Activated T-cell treated with anti-CD3 and anti-CD28 coated beads, Interleukin-2, amount 50 U/mL, for 4 hours (primary cell): ENCODE data around the gene UQCRC1. TPM values are rescaled to one million over a fixed set of nuclear protein-coding genes. Genes with fewer than 3 reads are reported as not detected.

Experiments
- ATAC-seq, 2 donors: fragments of 200-7000 bp; cut with Tn5 transposase; one replicate each; pipeline ENCODE4 v1.10.0; 2021
- DNase-seq: peaks from one replicate; pipeline ENCODE4 v3.0.0-alpha.2; 2020
- H3K27me3 Mint-ChIP-seq: one replicate; pipeline ENCODE4 v1.8.0; 2021; ENCODE audit warnings: low read depth, mixed read lengths
- H3K36me3 Mint-ChIP-seq: one replicate; pipeline ENCODE4 v1.8.0; 2022; ENCODE audit warnings: mixed read lengths; ENCODE audit not compliant: insufficient read depth
- H3K4me1 Mint-ChIP-seq: one replicate; pipeline ENCODE4 v1.8.0; 2021; ENCODE audit warnings: low read depth, mixed read lengths
- H3K4me3 Mint-ChIP-seq: one replicate; pipeline ENCODE4 v1.8.0; 2021; ENCODE audit warnings: mild to moderate bottlenecking, moderate library complexity, mixed read lengths
- H3K9me3 Mint-ChIP-seq: one replicate; pipeline ENCODE4 v1.8.0; 2021; ENCODE audit warnings: mixed read lengths
- total RNA-seq, 3 donors: library from RNA; stranded (reverse); gene quantifications; one replicate each; pipeline ENCODE4 v1.2.1, GENCODE V29; 2021

The UQCRC1 gene
- total RNA-seq, 3 donors from 2014 or later, result 178 to 200 (median 193) TPM

DNA sequence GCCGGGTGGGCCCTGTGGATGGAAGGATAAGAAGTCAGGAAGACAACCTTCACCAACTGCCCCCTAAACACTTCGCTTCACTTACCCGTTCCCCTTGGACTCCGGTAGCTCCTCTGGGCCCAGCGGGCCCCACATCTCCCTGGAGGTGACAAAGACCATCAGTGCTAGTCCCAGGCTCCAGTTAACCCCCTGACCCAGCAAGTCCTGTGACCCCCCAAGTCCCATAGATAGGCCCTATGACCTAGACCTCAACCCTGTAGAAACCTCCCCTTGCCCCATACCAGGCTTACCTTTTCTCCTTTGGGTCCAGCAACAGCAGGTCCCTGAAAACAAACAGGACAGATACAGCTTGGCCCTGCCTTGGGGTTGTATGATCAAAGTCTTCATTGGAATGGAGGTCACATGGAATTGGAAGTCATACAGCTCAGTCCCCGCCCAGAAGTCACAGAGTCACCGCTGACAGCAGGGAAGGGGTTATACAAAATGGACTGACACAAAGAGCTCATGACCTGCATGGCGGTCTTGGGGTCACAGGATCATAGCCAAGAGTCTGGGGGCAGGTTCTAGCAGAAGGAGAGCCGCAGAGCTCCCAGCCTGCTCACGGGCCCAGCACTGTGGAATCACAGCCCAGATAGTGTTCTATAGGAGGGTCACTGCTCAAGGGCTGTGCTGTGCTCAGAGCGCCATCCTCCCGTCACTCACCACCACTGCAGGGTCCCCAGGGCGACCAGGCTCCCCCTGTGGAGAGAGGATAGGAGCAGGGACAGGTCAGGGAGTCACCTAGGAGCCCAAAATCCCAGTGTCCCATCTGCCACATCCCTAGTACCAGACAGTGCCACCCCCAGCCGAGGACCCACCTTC is 27.6 kb downstream of the UQCRC1 start:
- Mint-ChIP-seq H3K4me1 (no peaks in the 10 kb centered on the region), H3K4me3 (no peak overlapping the region), H3K36me3 (no peaks in the 10 kb centered on the region), H3K27me3 (no peaks in the 10 kb centered on the region), H3K9me3 (no peaks in the 10 kb centered on the region)
- DNase-seq, result no peak
- ATAC-seq, result no peak

DNA sequence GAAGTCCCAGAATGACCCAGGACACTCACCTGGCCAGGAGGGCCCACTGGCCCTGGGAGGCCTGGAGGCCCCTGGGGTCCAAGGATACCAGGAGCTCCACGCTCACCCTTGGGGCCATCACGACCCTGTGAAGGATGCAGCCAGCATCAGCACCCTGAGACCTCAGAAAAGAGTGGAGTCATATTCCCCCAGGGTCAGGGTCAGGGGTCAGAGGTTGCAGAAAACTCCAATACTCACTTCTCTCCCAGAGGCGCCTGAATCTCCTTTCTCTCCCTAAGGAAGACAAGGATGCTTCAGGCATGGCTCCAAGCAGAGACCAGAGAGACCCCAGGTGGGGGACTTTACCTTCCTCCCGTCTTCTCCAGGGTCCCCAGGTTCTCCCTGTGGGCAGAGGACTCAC is 32.8 kb downstream of the UQCRC1 start:
- no peak overlapping the region for H3K4me3 Mint-ChIP-seq
- H3K4me1 Mint-ChIP-seq, result no peaks in the 10 kb centered on the region
- ATAC-seq (no peak), DNase-seq (no peak)
- H3K27me3 Mint-ChIP-seq, result no peaks in the 10 kb centered on the region
- no peaks in the 10 kb centered on the region for H3K9me3 Mint-ChIP-seq
- H3K36me3 Mint-ChIP-seq, result no peaks in the 10 kb centered on the region

DNA sequence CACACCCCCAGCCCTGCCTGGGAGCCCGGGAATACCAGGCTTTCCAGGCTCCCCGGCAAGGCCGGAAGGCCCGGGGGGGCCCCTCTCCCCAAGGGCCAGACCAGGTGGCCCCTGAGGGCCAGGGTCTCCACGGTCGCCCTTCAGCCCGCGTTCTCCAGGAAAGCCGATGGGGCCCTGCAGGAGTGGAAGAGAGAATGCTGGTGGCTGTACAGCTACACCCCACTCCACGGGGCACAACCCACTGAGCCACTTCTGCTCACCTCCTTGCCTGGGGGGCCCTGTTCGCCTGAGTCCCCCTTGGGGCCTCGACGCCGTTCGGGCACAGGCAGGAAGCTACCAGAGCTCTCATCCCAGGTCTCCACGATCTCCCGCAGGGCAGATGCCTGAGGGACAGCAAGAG is 34.1 kb downstream of the UQCRC1 start:
- DNase-seq (no peak), ATAC-seq (no peak)
- no peak overlapping the region for H3K4me3 Mint-ChIP-seq
- no peaks in the 10 kb centered on the region for H3K4me1 Mint-ChIP-seq
- no peaks in the 10 kb centered on the region for H3K36me3 Mint-ChIP-seq
- H3K27me3 Mint-ChIP-seq, result no peaks in the 10 kb centered on the region
- no peaks in the 10 kb centered on the region for H3K9me3 Mint-ChIP-seq

DNA sequence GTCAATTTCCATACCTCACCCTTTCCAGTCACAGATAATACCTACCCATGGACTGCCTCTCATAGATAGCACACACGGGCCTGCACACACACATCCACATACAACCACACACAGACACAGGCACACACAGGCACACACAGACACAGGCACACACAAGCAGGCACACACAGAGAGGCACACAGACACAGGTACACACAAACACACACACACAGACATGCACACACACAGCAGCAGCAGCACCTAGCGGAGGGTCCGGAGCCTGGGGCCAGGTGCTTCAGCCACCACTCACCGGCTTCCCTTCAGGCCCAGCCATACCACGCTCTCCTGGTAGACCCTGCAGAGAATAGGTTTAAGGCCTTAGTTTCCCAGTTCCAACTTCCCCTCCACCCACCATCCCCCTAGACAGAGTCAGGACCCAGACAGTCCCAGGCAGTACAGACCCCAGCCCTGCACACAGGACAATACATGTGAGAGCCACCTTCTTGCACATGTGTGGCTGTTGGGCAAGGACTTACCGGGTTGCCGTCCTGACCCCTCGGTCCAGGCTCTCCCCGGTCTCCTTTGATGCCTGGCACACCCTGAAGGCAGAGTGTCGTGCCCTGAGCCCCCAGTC is 35.4 kb downstream of the UQCRC1 start:
- Mint-ChIP-seq H3K36me3 (no peaks in the 10 kb centered on the region), H3K4me3 (no peak overlapping the region), H3K4me1 (no peaks in the 10 kb centered on the region), H3K27me3 (no peaks in the 10 kb centered on the region), H3K9me3 (no peaks in the 10 kb centered on the region)
- ATAC-seq, result no peak
- no peak for DNase-seq

DNA sequence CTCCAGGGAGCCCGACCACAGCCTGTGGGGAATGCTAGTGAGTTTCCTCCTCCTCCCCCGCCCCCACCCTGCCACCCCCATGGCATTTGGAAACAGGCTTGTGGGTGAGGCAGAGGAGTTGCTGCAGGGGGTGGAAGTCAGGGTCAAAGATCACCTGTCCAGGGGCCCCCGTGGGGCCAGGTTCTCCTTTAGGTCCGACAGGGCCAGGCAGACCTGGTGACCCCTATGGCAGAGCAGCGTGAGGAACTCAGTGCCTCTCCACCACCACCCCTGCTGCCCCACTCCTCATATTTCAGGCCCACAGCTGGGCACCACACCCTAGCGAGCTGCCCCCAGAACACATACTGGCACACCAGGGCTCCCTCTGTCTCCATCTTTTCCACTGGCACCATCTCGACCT is 36.9 kb downstream of the UQCRC1 start:
- ATAC-seq (no peak), DNase-seq (no peak)
- no peaks in the 10 kb centered on the region for H3K36me3 Mint-ChIP-seq
- no peaks in the 10 kb centered on the region for H3K27me3 Mint-ChIP-seq
- no peaks in the 10 kb centered on the region for H3K4me1 Mint-ChIP-seq
- no peaks in the 10 kb centered on the region for H3K9me3 Mint-ChIP-seq
- no peak overlapping the region for H3K4me3 Mint-ChIP-seq

DNA sequence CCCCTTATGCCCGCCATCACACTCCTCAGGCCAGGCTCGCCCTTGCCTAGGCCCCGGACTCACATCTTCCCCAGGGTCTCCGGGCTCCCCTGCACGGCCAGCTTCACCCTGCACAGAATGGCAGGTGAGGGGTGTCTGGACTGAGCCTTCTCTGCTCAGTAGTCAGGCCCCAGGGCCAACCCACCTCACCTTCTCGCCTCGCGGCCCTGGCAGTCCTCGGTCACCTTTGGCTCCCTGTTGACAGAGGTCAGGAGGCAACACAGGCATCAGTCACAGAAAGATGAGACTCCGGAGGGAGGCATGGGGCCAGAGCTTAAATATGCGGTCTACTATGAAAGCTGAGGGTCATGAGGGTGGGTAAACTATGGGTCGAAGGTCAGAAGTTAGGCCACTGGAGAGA is 37.5 kb downstream of the UQCRC1 start:
- Mint-ChIP-seq H3K36me3 (no peaks in the 10 kb centered on the region), H3K27me3 (no peaks in the 10 kb centered on the region), H3K9me3 (no peaks in the 10 kb centered on the region), H3K4me1 (no peaks in the 10 kb centered on the region), H3K4me3 (no peak overlapping the region)
- DNase-seq, result no peak
- no peak for ATAC-seq

DNA sequence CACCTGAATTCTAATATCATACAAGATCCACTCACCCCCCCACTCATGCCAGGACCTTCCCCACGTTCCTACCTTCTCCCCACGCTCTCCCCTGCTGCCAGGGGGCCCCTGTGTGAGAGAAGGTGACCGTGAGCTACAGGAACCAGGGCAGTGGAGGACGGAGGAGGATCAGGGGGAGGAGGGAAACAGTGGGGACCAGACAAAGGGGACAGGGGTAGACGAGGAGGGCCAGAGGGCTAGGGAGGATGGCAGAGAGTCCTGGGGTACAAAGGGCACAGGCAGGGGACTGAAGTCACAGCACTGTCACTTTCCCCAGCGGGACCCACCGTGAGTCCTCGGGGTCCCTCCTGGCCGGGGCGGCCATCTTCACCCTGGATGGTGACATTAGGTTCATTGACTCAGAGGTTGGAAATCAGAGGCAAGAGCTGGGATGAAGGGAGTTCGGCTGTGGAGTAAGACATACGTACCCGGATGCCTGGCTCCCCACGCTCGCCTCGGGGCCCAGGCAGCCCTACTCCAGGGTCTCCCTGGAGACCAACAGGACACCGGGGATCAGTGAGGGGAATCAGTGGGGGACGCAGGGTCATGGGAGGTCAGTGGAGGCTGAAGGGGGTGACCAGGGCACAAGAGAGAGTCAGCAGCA is 39.5 kb downstream of the UQCRC1 start:
- ATAC-seq (no peak), DNase-seq (no peak)
- no peak overlapping the region for H3K4me3 Mint-ChIP-seq
- peaks cover 2% of the 10 kb centered on the region for H3K4me1 Mint-ChIP-seq
- no peaks in the 10 kb centered on the region for H3K27me3 Mint-ChIP-seq
- H3K9me3 Mint-ChIP-seq, result no peaks in the 10 kb centered on the region
- no peaks in the 10 kb centered on the region for H3K36me3 Mint-ChIP-seq

DNA sequence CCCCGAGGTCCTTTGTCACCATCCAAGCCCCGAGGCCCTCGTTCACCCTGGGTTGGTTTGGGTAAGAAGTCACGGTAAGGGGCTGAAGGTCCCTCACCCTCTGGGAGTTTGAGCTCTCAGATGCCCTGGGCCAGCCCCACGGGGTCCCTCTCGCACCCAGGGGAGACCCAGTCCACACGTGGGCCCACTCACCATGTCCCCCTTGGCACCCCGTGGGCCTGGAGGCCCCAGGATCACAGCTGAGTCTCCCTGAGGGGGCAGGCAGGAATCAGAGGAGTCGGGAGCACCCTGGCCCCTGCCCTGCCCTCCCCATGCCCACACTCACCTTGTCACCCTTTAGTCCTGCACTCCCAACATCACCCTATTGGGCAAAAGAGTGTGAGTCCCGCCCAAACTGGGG is 40.0 kb downstream of the UQCRC1 start:
- Mint-ChIP-seq H3K27me3 (no peaks in the 10 kb centered on the region), H3K4me3 (no peak overlapping the region), H3K36me3 (no peaks in the 10 kb centered on the region), H3K9me3 (no peaks in the 10 kb centered on the region), H3K4me1 (peaks cover 2% of the 10 kb centered on the region)
- DNase-seq (no peak), ATAC-seq (no peak)

DNA sequence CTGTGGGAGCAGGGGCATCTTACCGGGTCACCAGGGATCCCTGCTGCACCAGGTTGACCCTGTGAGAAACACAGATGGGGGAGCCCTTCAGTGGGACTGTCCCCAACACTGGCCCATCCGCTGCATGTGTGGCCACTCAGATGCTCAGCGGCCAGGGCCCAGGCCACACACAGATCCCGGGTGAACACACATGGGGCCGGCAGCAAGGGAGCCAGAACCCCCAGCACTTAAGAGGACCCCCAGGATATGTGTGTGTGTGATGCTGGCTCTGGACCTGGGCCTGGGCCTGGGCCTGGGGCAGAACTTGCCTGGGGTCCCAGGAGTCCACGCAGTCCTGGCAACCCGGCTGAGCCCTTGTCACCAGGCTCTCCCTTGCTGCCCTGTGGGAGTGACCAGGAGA is 41.0 kb downstream of the UQCRC1 start:
- DNase-seq, result no peak
- no peak for ATAC-seq
- Mint-ChIP-seq H3K9me3 (no peaks in the 10 kb centered on the region), H3K36me3 (no peaks in the 10 kb centered on the region), H3K27me3 (no peaks in the 10 kb centered on the region), H3K4me3 (no peak overlapping the region), H3K4me1 (peaks cover 2% of the 10 kb centered on the region)

DNA sequence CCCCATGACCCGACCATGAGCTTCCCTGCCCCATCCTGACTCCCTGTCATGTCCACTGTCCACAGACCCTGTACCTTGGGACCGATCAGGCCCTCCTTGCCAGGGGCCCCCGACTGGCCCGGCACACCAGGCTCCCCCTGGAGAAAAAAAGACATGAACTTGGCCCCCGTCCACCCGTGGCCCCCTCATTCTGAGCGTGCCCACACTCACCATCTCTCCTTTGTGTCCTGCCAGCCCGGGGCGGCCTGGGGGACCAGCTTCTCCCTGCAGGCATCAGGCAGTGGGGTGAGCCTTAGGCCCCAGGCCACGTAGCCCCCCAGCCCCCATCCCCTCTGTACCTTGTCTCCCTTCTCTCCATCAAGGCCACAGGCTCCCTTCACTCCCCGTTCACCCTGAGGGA is 41.9 kb downstream of the UQCRC1 start:
- ATAC-seq (no peak), DNase-seq (no peak)
- no peaks in the 10 kb centered on the region for H3K36me3 Mint-ChIP-seq
- peaks cover 2% of the 10 kb centered on the region for H3K4me1 Mint-ChIP-seq
- no peak overlapping the region for H3K4me3 Mint-ChIP-seq
- H3K27me3 Mint-ChIP-seq, result no peaks in the 10 kb centered on the region
- H3K9me3 Mint-ChIP-seq, result no peaks in the 10 kb centered on the region

DNA sequence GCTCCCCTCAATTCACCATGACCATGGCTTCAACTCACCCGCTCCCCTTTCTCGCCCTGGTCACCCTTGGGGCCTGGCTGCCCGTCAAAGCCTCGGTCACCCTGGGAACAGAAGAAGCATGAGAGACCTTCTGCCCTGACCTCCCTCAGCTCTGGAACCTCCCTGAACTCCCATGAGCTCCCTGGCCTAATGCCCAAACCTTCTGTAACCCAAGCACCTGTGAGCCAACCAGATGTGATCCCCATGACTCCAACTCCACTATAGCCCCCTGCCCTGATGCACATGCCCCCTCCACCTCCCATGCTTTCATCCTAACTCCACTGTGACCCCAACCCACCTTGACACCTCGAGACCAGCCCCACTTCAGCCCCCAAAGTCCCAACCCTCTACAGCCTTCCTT is 42.4 kb downstream of the UQCRC1 start:
- Mint-ChIP-seq H3K36me3 (no peaks in the 10 kb centered on the region), H3K4me1 (peaks cover 2% of the 10 kb centered on the region), H3K27me3 (no peaks in the 10 kb centered on the region), H3K4me3 (no peak overlapping the region), H3K9me3 (no peaks in the 10 kb centered on the region)
- ATAC-seq, result no peak
- no peak for DNase-seq

DNA sequence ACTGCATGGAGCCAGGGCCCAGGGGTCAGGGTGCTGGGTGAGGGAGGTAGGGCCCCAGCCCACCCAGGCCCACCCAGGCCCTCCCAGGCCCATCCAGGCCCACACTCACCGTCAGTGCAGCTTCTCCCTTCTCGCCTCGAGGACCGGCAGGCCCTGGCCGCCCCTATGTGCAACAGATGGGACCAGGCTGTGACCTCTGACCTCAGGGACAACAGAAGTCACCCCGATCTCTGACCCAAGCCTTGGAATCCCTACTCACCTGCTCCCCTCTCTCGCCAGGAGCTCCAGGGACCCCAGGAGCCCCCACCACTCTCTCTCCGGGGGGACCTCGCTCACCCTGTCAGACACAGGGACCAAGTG is 43.1 kb downstream of the UQCRC1 start:
- DNase-seq, result no peak
- Mint-ChIP-seq H3K4me3 (no peak overlapping the region), H3K36me3 (no peaks in the 10 kb centered on the region), H3K27me3 (no peaks in the 10 kb centered on the region), H3K9me3 (no peaks in the 10 kb centered on the region), H3K4me1 (peaks cover 2% of the 10 kb centered on the region)
- no peak for ATAC-seq

DNA sequence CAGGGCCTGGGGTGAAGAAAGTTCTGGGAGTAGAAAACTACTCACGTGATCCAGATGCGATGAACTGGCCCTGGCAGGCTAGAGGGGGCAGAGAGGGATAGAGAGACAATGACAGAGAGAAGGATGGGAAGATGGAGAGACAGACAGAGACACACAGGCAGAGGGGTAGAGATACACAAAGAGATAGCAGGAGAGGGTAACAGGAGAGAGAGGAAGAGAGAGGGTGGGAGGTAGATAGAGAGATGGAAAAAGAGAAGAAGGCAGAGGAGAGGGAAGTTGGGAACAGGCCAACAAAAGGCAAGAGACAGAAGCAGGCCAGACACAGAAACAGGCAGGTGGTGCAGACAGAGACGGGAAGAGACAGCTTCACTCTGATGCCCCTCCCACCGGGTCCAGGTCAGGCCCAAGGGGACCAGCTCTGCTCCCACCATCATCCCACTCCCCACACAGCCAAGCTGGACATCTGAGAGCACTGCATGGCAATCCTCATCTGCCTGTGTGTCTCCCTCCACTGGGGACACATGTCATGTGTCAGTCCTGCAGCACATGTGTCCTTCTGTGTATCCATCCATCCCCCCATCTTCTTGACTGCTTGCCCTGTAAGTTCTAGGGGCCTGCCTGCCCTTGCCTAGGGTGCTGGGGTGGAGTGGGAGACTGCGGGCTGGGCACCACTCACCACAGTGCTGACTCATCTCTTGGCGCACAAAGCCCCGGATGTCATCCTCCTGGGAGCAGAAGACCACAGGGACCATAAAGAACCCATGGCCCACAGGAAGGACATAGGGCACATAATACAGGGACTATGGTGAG is 43.6 kb downstream of the UQCRC1 start:
- no peaks in the 10 kb centered on the region for H3K27me3 Mint-ChIP-seq
- peaks cover 2% of the 10 kb centered on the region for H3K4me1 Mint-ChIP-seq
- H3K9me3 Mint-ChIP-seq, result no peaks in the 10 kb centered on the region
- ATAC-seq (peak in 1 of 2 donors; percentile 31), DNase-seq (no peak)
- no peaks in the 10 kb centered on the region for H3K36me3 Mint-ChIP-seq
- H3K4me3 Mint-ChIP-seq, result no peak overlapping the region

DNA sequence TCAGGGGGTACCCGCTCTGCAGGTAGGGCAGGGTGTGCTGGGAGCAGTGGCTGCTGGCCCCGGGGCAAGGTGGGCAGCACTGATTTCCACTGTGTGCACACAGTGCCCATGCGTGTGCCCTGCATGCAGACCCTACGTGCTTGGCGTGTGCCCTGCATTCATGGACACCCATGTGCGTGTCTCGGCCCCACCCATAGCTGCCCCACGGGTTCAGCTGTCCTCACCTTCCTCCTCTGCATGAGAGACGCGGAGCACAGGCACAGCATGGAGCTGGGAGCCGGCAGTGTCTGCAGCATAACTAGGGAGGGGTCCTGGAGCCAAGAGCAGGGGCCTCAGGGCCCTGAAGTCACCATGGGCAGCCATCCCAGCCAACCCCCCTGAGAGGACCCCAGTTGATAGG is 44.3 kb downstream of the UQCRC1 start:
- peaks cover 2% of the 10 kb centered on the region for H3K4me1 Mint-ChIP-seq
- ATAC-seq, result no peak
- no peaks in the 10 kb centered on the region for H3K27me3 Mint-ChIP-seq
- no peaks in the 10 kb centered on the region for H3K36me3 Mint-ChIP-seq
- H3K9me3 Mint-ChIP-seq, result no peaks in the 10 kb centered on the region
- no peak for DNase-seq
- no peak overlapping the region for H3K4me3 Mint-ChIP-seq
